GM12875 (cell line): ENCODE results near the gene CITED1.
A peak's percentile ranks its signal among the peaks of the same experiment; 100 is the strongest.

Source experiments
- H3K4me3 ChIP-seq: one replicate; pipeline ENCODE4 v1.5.1; 2011; ENCODE audit warnings: low read depth, low read length, control low read depth
- TF ChIP-seq, protein P1 (sequence below): IDR thresholded peaks from 2 replicates; pipeline ENCODE4 v1.5.1; 2011; ENCODE audit warnings: low read depth, mild to moderate bottlenecking, control low read depth, inconsistent platforms, low read length, moderate library complexity, borderline replicate concordance; ENCODE audit not compliant: insufficient read depth

CITED1 gene

DNA sequence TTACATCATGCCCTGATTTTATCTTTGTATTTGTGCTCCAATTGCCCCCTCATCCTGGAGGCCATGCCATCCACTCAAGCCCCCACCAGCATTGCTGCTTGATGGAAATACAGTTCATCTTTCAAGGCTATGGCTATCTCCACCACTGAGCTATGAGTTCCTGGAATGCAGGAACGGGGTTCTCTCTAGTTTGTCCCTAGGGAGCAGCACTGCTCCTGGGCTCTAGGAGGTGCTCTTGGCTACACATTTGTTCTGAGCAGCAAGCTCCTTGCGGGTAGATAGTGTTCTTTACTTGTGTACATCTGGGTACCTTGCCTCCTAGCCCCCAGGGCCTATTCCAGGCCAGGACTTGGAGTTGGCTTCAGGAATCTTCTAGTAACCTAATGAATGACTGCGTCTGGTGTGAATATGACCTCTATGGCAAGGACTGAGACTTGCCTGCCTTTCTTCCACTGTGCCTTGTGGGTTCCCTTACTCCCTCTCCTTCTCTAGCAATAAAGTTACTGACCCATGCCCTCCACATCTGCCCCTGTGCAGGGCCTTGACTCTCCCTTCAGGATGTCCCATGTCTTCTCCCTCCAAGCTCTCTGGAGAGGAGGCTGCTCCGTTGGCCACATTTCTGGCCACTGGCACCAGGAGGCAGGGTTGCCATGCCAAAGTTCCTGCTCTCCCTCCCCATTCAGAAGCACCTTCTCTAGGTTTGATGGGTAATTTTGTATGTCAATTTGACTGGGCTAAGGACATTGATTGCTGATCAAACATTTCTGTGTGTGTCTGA lies 7.6 kb downstream of the CITED1 start:
- TF ChIP-seq, protein P1, sequence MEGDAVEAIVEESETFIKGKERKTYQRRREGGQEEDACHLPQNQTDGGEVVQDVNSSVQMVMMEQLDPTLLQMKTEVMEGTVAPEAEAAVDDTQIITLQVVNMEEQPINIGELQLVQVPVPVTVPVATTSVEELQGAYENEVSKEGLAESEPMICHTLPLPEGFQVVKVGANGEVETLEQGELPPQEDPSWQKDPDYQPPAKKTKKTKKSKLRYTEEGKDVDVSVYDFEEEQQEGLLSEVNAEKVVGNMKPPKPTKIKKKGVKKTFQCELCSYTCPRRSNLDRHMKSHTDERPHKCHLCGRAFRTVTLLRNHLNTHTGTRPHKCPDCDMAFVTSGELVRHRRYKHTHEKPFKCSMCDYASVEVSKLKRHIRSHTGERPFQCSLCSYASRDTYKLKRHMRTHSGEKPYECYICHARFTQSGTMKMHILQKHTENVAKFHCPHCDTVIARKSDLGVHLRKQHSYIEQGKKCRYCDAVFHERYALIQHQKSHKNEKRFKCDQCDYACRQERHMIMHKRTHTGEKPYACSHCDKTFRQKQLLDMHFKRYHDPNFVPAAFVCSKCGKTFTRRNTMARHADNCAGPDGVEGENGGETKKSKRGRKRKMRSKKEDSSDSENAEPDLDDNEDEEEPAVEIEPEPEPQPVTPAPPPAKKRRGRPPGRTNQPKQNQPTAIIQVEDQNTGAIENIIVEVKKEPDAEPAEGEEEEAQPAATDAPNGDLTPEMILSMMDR = peak; percentile 61; the same call in 1 of the 2 replicates

DNA sequence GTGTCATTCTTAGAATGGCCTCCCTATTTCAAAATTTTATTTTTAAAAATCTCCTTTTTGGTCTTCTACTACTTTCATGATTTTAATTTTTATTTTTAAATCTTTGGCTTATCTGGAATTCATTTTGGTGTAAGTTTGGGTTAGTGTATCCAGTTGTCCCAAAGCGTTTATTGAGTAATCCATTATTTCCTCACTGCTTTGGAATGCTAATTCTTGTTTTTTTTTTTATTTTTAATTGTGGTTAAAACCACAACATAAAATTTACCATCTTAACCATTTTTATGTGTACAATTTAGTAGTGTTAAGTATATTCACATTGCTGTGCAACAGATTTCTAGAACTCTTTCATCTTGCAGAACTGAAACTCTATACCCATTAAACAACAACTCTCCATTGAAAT lies 8.7 kb downstream of the CITED1 start:
- TF ChIP-seq, protein P1 = no peak
- H3K4me3 ChIP-seq = no peak overlapping the region

More for the DNA sequence above, 7.6 kb downstream of the CITED1 start:
- no peak overlapping the region for H3K4me3 ChIP-seq

DNA sequence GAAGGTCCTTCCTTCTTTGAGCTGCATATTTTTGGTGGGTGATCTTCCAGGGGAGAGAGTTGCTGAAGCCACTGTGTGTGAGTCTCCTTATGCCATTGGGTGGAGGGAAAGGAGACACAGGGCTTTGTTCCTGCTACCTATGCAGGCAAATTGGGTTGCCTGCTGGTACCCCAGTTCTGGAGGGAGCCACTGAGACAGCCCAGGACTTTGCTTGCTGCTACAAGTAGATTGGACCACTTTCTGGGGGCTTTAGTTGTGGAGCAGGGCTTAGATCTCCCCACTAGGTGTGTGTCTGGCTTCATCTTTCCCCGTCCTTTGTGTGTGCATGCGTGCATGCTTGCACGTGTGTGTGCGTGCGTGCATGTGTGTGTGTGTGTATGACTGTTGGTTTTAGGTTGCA lies 10.0 kb downstream of the CITED1 start:
- no peak overlapping the region for H3K4me3 ChIP-seq
- TF ChIP-seq, protein P1 = no peak

DNA sequence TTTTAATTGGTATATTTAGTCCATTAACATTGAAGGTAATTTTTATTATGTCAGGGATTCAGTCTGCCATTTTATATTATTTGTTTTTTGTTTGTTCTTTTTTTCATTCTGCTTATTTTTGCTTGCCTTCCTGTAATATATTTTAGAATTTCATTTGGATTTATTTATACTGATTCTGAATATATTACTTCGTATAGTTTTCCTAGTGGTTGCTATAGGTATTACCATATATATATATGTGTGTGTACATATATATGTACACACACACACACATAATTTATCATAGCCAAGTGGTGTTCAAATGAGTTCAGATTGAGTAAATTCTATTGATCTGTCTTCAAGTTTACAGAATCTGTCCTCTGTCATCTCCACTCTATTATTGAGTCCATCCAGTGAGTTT lies 11.2 kb downstream of the CITED1 start:
- TF ChIP-seq, protein P1 = no peak
- H3K4me3 ChIP-seq = no peak overlapping the region

DNA sequence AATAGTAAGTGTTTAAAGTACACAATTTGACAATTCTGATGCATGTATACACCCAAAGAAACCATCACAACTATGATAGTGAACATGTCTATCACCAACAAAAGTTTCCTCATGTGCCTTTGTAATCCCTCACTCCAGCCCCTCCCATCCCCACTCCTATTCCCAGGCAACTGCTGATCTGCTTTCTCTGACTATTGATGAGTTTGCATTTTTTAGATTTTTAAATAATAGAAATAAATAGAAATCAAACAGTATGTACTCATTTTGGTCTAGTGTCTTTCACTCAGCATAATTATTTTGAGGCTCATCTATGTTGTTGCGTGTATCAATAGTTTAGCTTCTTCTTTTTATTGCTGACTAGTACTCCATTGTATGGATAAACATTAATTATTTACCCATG lies 23.4 kb downstream of the CITED1 start:
- H3K4me3 ChIP-seq = no peak overlapping the region
- TF ChIP-seq, protein P1 = no peak

DNA sequence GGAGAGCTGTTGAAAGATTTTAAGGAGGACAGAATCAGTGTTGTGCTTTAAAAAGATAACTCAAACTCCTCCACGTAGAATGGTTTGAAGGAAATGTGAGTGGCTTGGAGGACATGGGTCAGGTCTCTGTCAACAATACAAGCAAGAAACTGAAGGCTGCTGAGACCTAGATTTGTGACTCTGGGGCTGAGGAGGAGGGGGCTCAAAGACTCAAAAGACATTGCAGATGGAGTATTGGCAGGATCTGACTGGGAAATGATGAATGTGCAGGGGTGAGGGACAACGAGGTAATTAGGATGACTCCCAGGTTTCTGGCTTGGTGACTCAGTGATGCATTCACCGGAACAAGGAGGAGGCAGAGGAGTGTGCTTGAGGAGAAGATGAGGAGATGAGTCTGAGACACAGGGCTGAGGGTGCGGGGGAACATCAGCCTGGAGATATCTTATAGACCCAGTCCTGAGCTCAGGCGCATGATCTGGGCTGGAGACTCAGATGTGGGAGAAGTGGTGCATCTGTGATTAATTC lies 25.3 kb downstream of the CITED1 start:
- H3K4me3 ChIP-seq = no peak overlapping the region
- TF ChIP-seq, protein P1 = no peak

DNA sequence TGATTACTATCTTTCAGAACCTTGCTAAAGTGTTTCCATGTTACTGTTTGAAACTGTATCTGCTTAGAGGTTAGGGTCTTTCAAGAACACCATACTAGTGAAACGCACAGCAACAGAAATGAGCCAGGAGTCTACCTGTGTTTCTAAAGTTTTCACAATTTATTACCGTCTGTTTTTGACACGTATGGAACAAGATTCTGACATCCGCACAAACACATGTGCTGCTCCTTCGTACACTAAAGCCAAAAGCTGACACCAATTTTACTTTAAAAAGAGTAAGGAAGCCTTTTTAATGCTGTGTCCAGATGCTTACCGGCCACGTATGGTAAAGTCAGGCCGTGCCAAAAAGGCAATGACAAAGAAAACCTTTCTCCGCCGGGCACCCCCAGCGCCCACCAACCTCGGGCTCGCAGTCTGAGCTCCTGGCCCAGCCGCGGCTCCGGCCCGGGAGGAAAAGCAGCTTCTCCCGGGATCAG lies 29.2 kb downstream of the CITED1 start:
- peak overlapping the region; percentile 82 for H3K4me3 ChIP-seq
- TF ChIP-seq, protein P1 = no peak
